Heart left ventricle (tissue), 16 donors: Measurements from ENCODE around the gene BUB1B. TPM values are rescaled to one million over a fixed set of nuclear protein-coding genes. Genes with fewer than 3 reads are reported as not detected.
"Not testable (repeated sequence)": the region's sequence is repeated elsewhere in the genome, so short reads cannot be mapped to it uniquely, and the experiment has no call there.

ENCODE experiments used
- ATAC-seq, 4 donors: fragments of 200-7000 bp; cut with Tn5 transposase; one replicate each; pipeline ENCODE4 v1.9.1; 2020 to 2022; ENCODE audit warnings: moderate library complexity in 4 of 4, mild to moderate bottlenecking in 3 of 4, moderate number of reproducible peaks in 1 of 4
- DNase-seq, 5 donors: peaks; one replicate each; pipeline ENCODE4 v3.0.0-alpha.2; 2020
- H3K27ac ChIP-seq, 12 donors: fragments of 200-600 bp; sonication (generic) in 4 of 12; one replicate each; pipeline versions ENCODE4 v1.5.0 to v1.8.0; 2016 to 2022; ENCODE audit warnings: mild to moderate bottlenecking in 2 of 12
- H3K27me3 ChIP-seq, 9 donors: fragments of 200-600 bp; sonication (generic) in 2 of 9; one replicate each; pipeline versions ENCODE4 v1.5.1 to v1.8.0; 2016 to 2022; ENCODE audit warnings: mild to moderate bottlenecking in 3 of 9
- H3K36me3 ChIP-seq, 9 donors: fragments of 200-600 bp; sonication (generic) in 2 of 9; one replicate each; pipeline versions ENCODE4 v1.5.0 to v1.8.0; 2018 to 2022; ENCODE audit warnings: mild to moderate bottlenecking in 2 of 9
- H3K4me1 ChIP-seq, 12 donors: fragments of 200-600 bp; sonication (generic) in 4 of 12; one replicate each; pipeline versions ENCODE4 v1.5.0 to v1.8.0; 2016 to 2022; ENCODE audit warnings: mild to moderate bottlenecking in 3 of 12
- H3K4me3 ChIP-seq, 12 donors: fragments of 200-600 bp; sonication (generic) in 4 of 12; one replicate each; pipeline versions ENCODE4 v1.5.0 to v1.8.0; 2017 to 2022; ENCODE audit warnings: mild to moderate bottlenecking in 9 of 12, moderate library complexity in 4 of 12
- H3K9me3 ChIP-seq, 12 donors: fragments of 200-600 bp; sonication (generic) in 4 of 12; one replicate each; pipeline versions ENCODE4 v1.5.0 to v1.8.0; 2016 to 2022; ENCODE audit warnings: mild to moderate bottlenecking in 1 of 12
- POLR2A ChIP-seq, 2 donors: fragments of 450-650 bp; IDR thresholded peaks; one replicate each; pipeline ENCODE4 v1.6.1; 2017; ENCODE audit warnings: antibody characterized with exemption in 2 of 2, mild to moderate bottlenecking in 2 of 2, moderate library complexity in 2 of 2
- WGBS, 4 donors: extraction: QIAGEN DNeasy Blood & Tissue Kit in 2 of 4; methylation state at CpG; one replicate each; pipeline versions ENCODE4 v1.1.5 to v1.1.7; 2013 to 2018; 5-methylcytosine and 5-hydroxymethylcytosine counted together
- intact Hi-C, 10 donors: fragments of 100-400 bp; cut with DNase I; formaldehyde crosslinking; loops; one replicate each; pipeline versions ENCODE4 v1.11.1 to v1.14.2; 2022
- polyA plus RNA-seq, 2 donors: library from polyadenylated mRNA; stranded (reverse); fragments of 200-250 nt; gene quantifications; one replicate each; pipeline ENCODE4 v1.2.3, GENCODE V29; 2013
- total RNA-seq, 9 donors: library from RNA; depleted of rRNA in 2 of 9; stranded (reverse); fragments of >200 nt in 2 of 9; fragmentation: NEBNext Ultra II Directional in 3 of 9; extraction: Animal tissue kit (Norgen Biotek cat#: 25700) in 3 of 9; gene quantifications; one replicate each; pipeline versions ENCODE4 v1.1.0 to v1.2.4, GENCODE V29; 2016 to 2023
- TF ChIP-seq, protein P1 (sequence below), 12 donors: fragments of 200-600 bp; sonication (generic) in 4 of 12; IDR thresholded peaks; one replicate each; pipeline versions ENCODE4 v1.5.0 to v1.8.0; 2018 to 2022; ENCODE audit warnings: antibody characterized with exemption in 12 of 12, mild to moderate bottlenecking in 5 of 12
- donor health status: ischemic (EF 13 %, LVEDD 7.1; RV severe dilation, severe dysfunction).
- donor health status: healthy with polysubstance abuse.
- donor health status: DM: no; HTN: yes; CAD: no.
- donor health status: DM: no; HTN: no; CAD: no.
- donor health status: ischemic (EF 25% LVEDD 6.9; RV normal size, moderate dysfunction).
- donor health status: ischemic (EF 25% LVEDD 5.7; RV mildly dilated, moderate dysfunction).
- donor health status: healthy.
- donor health status: DM: yes; HTN: yes; CAD: no.
- donor health status: ischemic (EF 35%, LVEDD 5.7; RV mildly dilated, moderate dysfunction).
- donor health status: nonischemic (EF 11% LVEDD 7.7; RV severe dilation, severe dysfunction).
- donor health status: DM: yes; HTN: yes; CAD: no.
- donor health status: PGD.
- donor health status: ischemic (EF 29% LVEDD 5.4; RV normal size, mild dysfunction).
- donor health status: nonischemic (EF 23%, LVEDD 6.1; RV moderate dilation, normal function).

BUB1B gene
- total and polyA plus RNA-seq, 11 donors: 0.11 to 6.4 (median 0.76) TPM; not detected in 1

GRCh38 chr15:40161693-40162391 lies 973 bp downstream of the BUB1B start:
- intact Hi-C loops: loop anchor here in 6 of 10 donors (2.0 to 10.0 kb wide), 5 partner anchors 53 to 123 kb away; partner anchors contain the start of genes BMF (in 3 of the 6) and SRP14 (in 1 of the 6)

DNA sequence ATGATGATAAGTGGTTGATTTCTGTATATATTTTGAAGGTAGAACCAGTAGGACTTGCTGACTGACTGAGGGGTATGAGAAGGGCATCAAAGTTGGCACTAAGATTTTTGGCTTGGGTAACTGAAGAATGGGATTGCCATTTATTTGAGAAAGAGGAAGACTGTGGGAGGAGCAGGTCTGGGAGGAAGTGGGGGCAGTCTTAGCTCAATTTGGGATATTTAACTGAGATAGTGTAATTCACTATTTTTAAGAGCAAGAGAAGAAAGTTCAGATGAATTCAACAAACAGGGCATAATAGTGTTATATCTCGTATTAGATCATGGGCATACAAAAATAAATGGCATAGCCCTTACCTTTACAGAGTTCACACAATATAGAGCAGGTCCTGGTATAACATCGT lies 1.7 kb downstream of the BUB1B start:
- TF ChIP-seq, protein P1, sequence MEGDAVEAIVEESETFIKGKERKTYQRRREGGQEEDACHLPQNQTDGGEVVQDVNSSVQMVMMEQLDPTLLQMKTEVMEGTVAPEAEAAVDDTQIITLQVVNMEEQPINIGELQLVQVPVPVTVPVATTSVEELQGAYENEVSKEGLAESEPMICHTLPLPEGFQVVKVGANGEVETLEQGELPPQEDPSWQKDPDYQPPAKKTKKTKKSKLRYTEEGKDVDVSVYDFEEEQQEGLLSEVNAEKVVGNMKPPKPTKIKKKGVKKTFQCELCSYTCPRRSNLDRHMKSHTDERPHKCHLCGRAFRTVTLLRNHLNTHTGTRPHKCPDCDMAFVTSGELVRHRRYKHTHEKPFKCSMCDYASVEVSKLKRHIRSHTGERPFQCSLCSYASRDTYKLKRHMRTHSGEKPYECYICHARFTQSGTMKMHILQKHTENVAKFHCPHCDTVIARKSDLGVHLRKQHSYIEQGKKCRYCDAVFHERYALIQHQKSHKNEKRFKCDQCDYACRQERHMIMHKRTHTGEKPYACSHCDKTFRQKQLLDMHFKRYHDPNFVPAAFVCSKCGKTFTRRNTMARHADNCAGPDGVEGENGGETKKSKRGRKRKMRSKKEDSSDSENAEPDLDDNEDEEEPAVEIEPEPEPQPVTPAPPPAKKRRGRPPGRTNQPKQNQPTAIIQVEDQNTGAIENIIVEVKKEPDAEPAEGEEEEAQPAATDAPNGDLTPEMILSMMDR (IDR thresholded peaks at IDR 0.05): no peak
- TF ChIP-seq POLR2A (IDR thresholded peaks at IDR 0.05): no peak
- ATAC-seq: no peak
- no peak for DNase-seq
- no peak overlapping the region for H3K27ac ChIP-seq
- 81 to 89% (median 89%) methylated on average over 2 of the region's 2 CpGs for WGBS, 4 donors
- peaks cover 0 to 12% (median 6%) of the 10 kb centered on the region in 12 donors for H3K4me1 ChIP-seq
- intact Hi-C loops: loop anchor here in 5 of 10 donors (5.0 to 10.0 kb wide), 3 partner anchors 55 to 118 kb away; partner anchors contain the start of gene BMF (in 2 of the 5)
- no peaks in the 10 kb centered on the region for H3K9me3 ChIP-seq
- no peaks in the 10 kb centered on the region for H3K27me3 ChIP-seq
- peak overlapping the region in 1 of 12 donors; percentile 66 for H3K4me3 ChIP-seq
- H3K36me3 ChIP-seq: no peaks in the 10 kb centered on the region

More at GRCh38 chr15:40161693-40162391, 973 bp downstream of the BUB1B start:
- WGBS, 4 donors: 7 to 13% (median 10%) methylated on average over 2 of the region's 2 CpGs
- Histone ChIP-seq H3K9me3 (no peaks in the 10 kb centered on the region), H3K4me3 (peak overlapping the region in 6 of 12 donors; percentile 58 to 69 (median 66)), H3K27me3 (no peaks in the 10 kb centered on the region), H3K4me1 (peaks cover 0 to 12% (median 6%) of the 10 kb centered on the region in 12 donors), H3K36me3 (no peaks in the 10 kb centered on the region), H3K27ac (no peak overlapping the region)
- no peak for TF ChIP-seq POLR2A (IDR thresholded peaks at IDR 0.05)
- TF ChIP-seq, protein P1 (IDR thresholded peaks at IDR 0.05): no peak
- DNase-seq: no peak
- ATAC-seq: no peak

GRCh38 chr15:40163657-40164416 lies 3.0 kb downstream of the BUB1B start:
- intact Hi-C loops: loop anchor here in 5 of 10 donors (5.0 to 10.0 kb wide), 3 partner anchors 57 to 119 kb away; partner anchors contain the start of gene BMF (in 2 of the 5)

GRCh38 chr15:40167374-40167773 lies 6.5 kb downstream of the BUB1B start:
- H3K27me3 ChIP-seq, H3K36me3 ChIP-seq, DNase-seq, H3K4me1 ChIP-seq, ATAC-seq, H3K9me3 ChIP-seq, H3K4me3 ChIP-seq, H3K27ac ChIP-seq: not testable (repeated sequence)
- 97 to 99% (median 98%) methylated on average over 10 of the region's 10 CpGs for WGBS, 4 donors
- intact Hi-C loops: loop anchor here in 2 of 10 donors (10.0 kb wide), 1 partner anchor 123 kb away; no protein-coding TSS in a partner anchor

More at GRCh38 chr15:40163657-40164416, 3.0 kb downstream of the BUB1B start:
- Histone ChIP-seq H3K4me3 (no peak overlapping the region), H3K27ac (no peak overlapping the region), H3K4me1 (peaks cover 0 to 12% (median 6%) of the 10 kb centered on the region in 12 donors), H3K27me3 (no peaks in the 10 kb centered on the region), H3K9me3 (no peaks in the 10 kb centered on the region), H3K36me3 (no peaks in the 10 kb centered on the region)
- DNase-seq: no peak
- TF ChIP-seq, protein P1 (IDR thresholded peaks at IDR 0.05): no peak
- TF ChIP-seq POLR2A (IDR thresholded peaks at IDR 0.05): no peak
- WGBS, 4 donors: 89 to 90% (median 90%) methylated on average over 12 of the region's 12 CpGs
- ATAC-seq: no peak
